Prostate gland (tissue), 2 donors: ENCODE data around the gene COL7A1. TPM values are rescaled to one million over a fixed set of nuclear protein-coding genes. Genes with fewer than 3 reads are reported as not detected.

Source experiments
- DNase-seq: peaks from one replicate; pipeline ENCODE4 v3.0.0-alpha.2; 2019; ENCODE audit warnings: low spot score
- H3K27ac ChIP-seq, 2 donors: fragments of 200-600 bp; sonication (generic); 2 replicates each; pipeline ENCODE4 v1.5.1; 2017 to 2019
- H3K27me3 ChIP-seq: fragments of 200-600 bp; sonication (generic); replicated peaks from 2 replicates; pipeline ENCODE4 v1.5.1; 2019; ENCODE audit not compliant: insufficient read depth
- H3K36me3 ChIP-seq, 2 donors: fragments of 200-600 bp; sonication (generic); 1 replicate in 1 of 2; 2 replicates in 1 of 2; pipeline versions ENCODE4 v1.5.1 to v1.8.1; 2017 to 2019
- H3K4me1 ChIP-seq: fragments of 200-600 bp; sonication (generic); replicated peaks from 2 replicates; pipeline ENCODE4 v1.5.1; 2019
- H3K4me3 ChIP-seq, 2 donors: fragments of 200-600 bp; sonication (generic); 2 replicates each; pipeline ENCODE4 v1.5.1; 2017 to 2019
- H3K9me3 ChIP-seq: fragments of 200-600 bp; sonication (generic); 2 replicates; pipeline ENCODE4 v1.5.1; 2017
- CTCF ChIP-seq, 4 experiments: fragments of 200-600 bp in 2 of 4; fragments of 450-650 bp in 2 of 4; sonication (generic) in 2 of 4; IDR thresholded peaks; 1 replicate in 3 of 4; 2 replicates in 1 of 4; pipeline ENCODE4 v1.5.1; 2016 to 2019; ENCODE audit warnings: antibody characterized with exemption in 4 of 4, mild to moderate bottlenecking in 2 of 4, moderate library complexity in 2 of 4
- POLR2A ChIP-seq: fragments of 450-650 bp; IDR thresholded peaks from one replicate; pipeline ENCODE4 v1.6.1; 2016; ENCODE audit warnings: antibody characterized with exemption, mild to moderate bottlenecking
- POLR2AphosphoS5 ChIP-seq: sonication (generic); formaldehyde crosslinking; IDR thresholded peaks from one replicate; pipeline ENCODE4 v1.6.1; 2017; ENCODE audit warnings: antibody characterized with exemption
- WGBS: methylation state at CpG from one replicate; pipeline ENCODE4 v1.1.5; 2018; 5-methylcytosine and 5-hydroxymethylcytosine counted together
- intact Hi-C: fragments of 100-400 bp; cut with DNase I; formaldehyde crosslinking; loops from one replicate; pipeline ENCODE4 v1.14.2; 2022
- total RNA-seq, 2 donors: library from RNA; depleted of rRNA; stranded (reverse); fragments of >200 nt; gene quantifications; one replicate each; pipeline ENCODE4 v1.1.0, GENCODE V29; 2016

Gene COL7A1
- 10 to 100 TPM; 84.8 to 92.6 TPM for total RNA-seq

- TF ChIP-seq POLR2AphosphoS5 (peak; percentile 38), CTCF (IDR thresholded peaks at IDR 0.05) (no peak), POLR2A (peak; percentile 77)
- H3K27ac ChIP-seq = peak within 1 kb of the TSS; percentile 79 to 84
- H3K4me1 ChIP-seq = peaks cover 20% of the 10 kb centered on the region
- intact Hi-C loops = loop anchor here (5.0 kb wide), 2 partner anchors 38 to 128 kb away; partner anchors contain the start of gene PFKFB4
- under 1% methylated on average over 35 of the region's 35 CpGs for WGBS
- H3K9me3 ChIP-seq = no peaks in the 10 kb centered on the region
- peaks cover 0 to 2% of the 10 kb centered on the region in 2 donors for H3K36me3 ChIP-seq
- H3K27me3 ChIP-seq = no peaks in the 10 kb centered on the region
- peak within 1 kb of the TSS; percentile 30 to 36 for H3K4me3 ChIP-seq
- DNase-seq = no peak
These were observed at the start of gene COL7A1 for GRCh38 chr3:48595075-48595525. COL7A1 (minus strand) TSS chr3:48595329; CDS start chr3:48595159, 170 bp downstream.

- Histone ChIP-seq H3K4me1 (no peaks in the 10 kb centered on the region), H3K4me3 (no peak overlapping the region), H3K27ac (no peak overlapping the region), H3K9me3 (no peaks in the 10 kb centered on the region), H3K27me3 (no peaks in the 10 kb centered on the region), H3K36me3 (no peaks in the 10 kb centered on the region)
- WGBS = 88% methylated on average over 12 of the region's 12 CpGs
- DNase-seq = no peak
- TF ChIP-seq POLR2A (no peak), POLR2AphosphoS5 (no peak), CTCF (IDR thresholded peaks at IDR 0.05) (no peak)
- intact Hi-C loops = no loop called here
These were observed 47.5 kb upstream of the COL7A1 start for GRCh38 chr3:48642605-48643004.

GRCh38 chr3:48641396-48641795 is 46.3 kb upstream of the COL7A1 start:
- Histone ChIP-seq H3K36me3 (no peaks in the 10 kb centered on the region), H3K4me3 (no peak overlapping the region), H3K27ac (no peak overlapping the region), H3K4me1 (no peaks in the 10 kb centered on the region), H3K27me3 (no peaks in the 10 kb centered on the region), H3K9me3 (no peaks in the 10 kb centered on the region)
- no peak for DNase-seq
- TF ChIP-seq POLR2A (no peak), POLR2AphosphoS5 (no peak), CTCF (IDR thresholded peaks at IDR 0.05) (no peak)
- WGBS = 100% methylated on average over 3 of the region's 3 CpGs
- intact Hi-C loops = no loop called here

GRCh38 chr3:48639944-48640606 is 44.9 kb upstream of the COL7A1 start:
- intact Hi-C loops = no loop called here
- Histone ChIP-seq H3K4me1 (peaks cover 5% of the 10 kb centered on the region), H3K4me3 (no peak overlapping the region), H3K9me3 (no peaks in the 10 kb centered on the region), H3K36me3 (no peaks in the 10 kb centered on the region), H3K27ac (no peak overlapping the region), H3K27me3 (no peaks in the 10 kb centered on the region)
- no peak for TF ChIP-seq CTCF (IDR thresholded peaks at IDR 0.05)
- TF ChIP-seq POLR2AphosphoS5 = no peak
- TF ChIP-seq POLR2A = no peak
- WGBS = 88% methylated on average over 29 of the region's 38 CpGs
- DNase-seq = no peak

- Histone ChIP-seq H3K9me3 (no peaks in the 10 kb centered on the region), H3K27ac (no peak overlapping the region), H3K36me3 (peaks cover 0 to under 1% of the 10 kb centered on the region in 2 donors), H3K4me3 (no peak overlapping the region), H3K4me1 (peaks cover 12% of the 10 kb centered on the region), H3K27me3 (no peaks in the 10 kb centered on the region)
- DNase-seq = no peak
- intact Hi-C loops = no loop called here
- TF ChIP-seq CTCF (IDR thresholded peaks at IDR 0.05) = no peak
- no peak for TF ChIP-seq POLR2AphosphoS5
- no peak for TF ChIP-seq POLR2A
- WGBS = 72% methylated on average over 6 of the region's 6 CpGs
These were observed 42.2 kb upstream of the COL7A1 start for GRCh38 chr3:48637305-48637704.
